Measurements from ENCODE around the gene FIGNL1.

The FIGNL1 gene

GRCh38 chr7:50474382-50475160 lies 24.4 kb upstream of the FIGNL1 start:
- Histone ChIP-seq H4K20me1 (no peaks in the 10 kb centered on the region), H3K4me3 (no peak overlapping the region), H3K9me3 (replicated peaks in 1 of 11) (no peaks in the 10 kb centered on the region), H3K4me2 (no peak overlapping the region), H3K36me3 (no peaks in the 10 kb centered on the region), H3K27me3 (no peaks in the 10 kb centered on the region), H3K4me1 (peaks cover 0 to 35% (median 21%) of the 10 kb centered on the region in 10 experiments; a peak in 15 of 20 replicates), H3K27ac (no peak overlapping the region), H3K9ac (no peak overlapping the region)
- TF ChIP-seq Cebpa-rat (IDR thresholded peaks at IDR 0.05), result no peak

GRCh38 chr7:50473531-50473930 lies 23.4 kb upstream of the FIGNL1 start:
- TF ChIP-seq Cebpa-rat (IDR thresholded peaks at IDR 0.05), result no peak
- peaks cover 0 to 38% (median 21%) of the 10 kb centered on the region in 10 experiments; a peak in 15 of 20 replicates for H3K4me1 ChIP-seq

GRCh38 chr7:50472427-50472826 lies 22.3 kb upstream of the FIGNL1 start:
- Histone ChIP-seq H3K4me1 (peaks cover 0 to 49% (median 29%) of the 10 kb centered on the region in 10 experiments; a peak in 15 of 20 replicates), H3K9me3 (replicated peaks in 1 of 11) (no peaks in the 10 kb centered on the region), H3K4me2 (peak overlapping the region in 1 of 11 experiments; percentile 61; a peak in 2 of 22 replicates), H3K4me3 (no peak overlapping the region), H4K20me1 (no peaks in the 10 kb centered on the region), H3K27ac (no peak overlapping the region), H3K9ac (no peak overlapping the region), H3K36me3 (no peaks in the 10 kb centered on the region), H3K27me3 (no peaks in the 10 kb centered on the region)
- TF ChIP-seq Cebpa-rat (IDR thresholded peaks at IDR 0.05), result no peak

More at GRCh38 chr7:50473531-50473930, 23.4 kb upstream of the FIGNL1 start:
- Histone ChIP-seq H3K4me2 (no peak overlapping the region), H3K36me3 (no peaks in the 10 kb centered on the region), H3K27me3 (no peaks in the 10 kb centered on the region), H3K27ac (no peak overlapping the region), H3K9me3 (replicated peaks in 1 of 11) (no peaks in the 10 kb centered on the region), H3K4me3 (no peak overlapping the region), H4K20me1 (no peaks in the 10 kb centered on the region), H3K9ac (no peak overlapping the region)

GRCh38 chr7:50471970-50472369 lies 21.8 kb upstream of the FIGNL1 start:
- Histone ChIP-seq H3K9ac (no peak overlapping the region), H4K20me1 (no peaks in the 10 kb centered on the region), H3K27me3 (no peaks in the 10 kb centered on the region), H3K4me3 (no peak overlapping the region), H3K36me3 (no peaks in the 10 kb centered on the region), H3K27ac (no peak overlapping the region), H3K4me2 (peak overlapping the region in 5 of 11 experiments; percentile 9 to 74 (median 61); a peak in 7 of 22 replicates), H3K9me3 (replicated peaks in 1 of 11) (no peaks in the 10 kb centered on the region), H3K4me1 (peaks cover 0 to 49% (median 29%) of the 10 kb centered on the region in 10 experiments; a peak in 15 of 20 replicates)
- no peak for TF ChIP-seq Cebpa-rat (IDR thresholded peaks at IDR 0.05)

- no peaks in the 10 kb centered on the region for H4K20me1 ChIP-seq
- H3K4me3 ChIP-seq, result no peak overlapping the region
- no peak overlapping the region for H3K27ac ChIP-seq
- H3K27me3 ChIP-seq, result no peaks in the 10 kb centered on the region
- peak overlapping the region in 9 of 11 experiments; percentile 20 to 76 (median 59); a peak in 17 of 22 replicates for H3K4me2 ChIP-seq
- no peak overlapping the region for H3K9ac ChIP-seq
- H3K9me3 ChIP-seq (replicated peaks in 1 of 11), result no peaks in the 10 kb centered on the region
- H3K4me1 ChIP-seq, result peaks cover 0 to 48% (median 29%) of the 10 kb centered on the region in 10 experiments; a peak in 15 of 20 replicates
- no peak for TF ChIP-seq Cebpa-rat (IDR thresholded peaks at IDR 0.05)
- H3K36me3 ChIP-seq, result no peaks in the 10 kb centered on the region
Observed at GRCh38 chr7:50470250-50471163, 20.4 kb upstream of the FIGNL1 start.

GRCh38 chr7:50469181-50469580 lies 19.0 kb upstream of the FIGNL1 start:
- no peaks in the 10 kb centered on the region for H3K27me3 ChIP-seq
- H3K4me1 ChIP-seq, result peaks cover 0 to 44% (median 29%) of the 10 kb centered on the region in 10 experiments; a peak in 15 of 20 replicates
- no peak overlapping the region for H3K27ac ChIP-seq
- H4K20me1 ChIP-seq, result no peaks in the 10 kb centered on the region
- H3K9me3 ChIP-seq (replicated peaks in 1 of 11), result no peaks in the 10 kb centered on the region
- no peak overlapping the region for H3K4me2 ChIP-seq
- H3K9ac ChIP-seq, result no peak overlapping the region
- TF ChIP-seq Cebpa-rat (IDR thresholded peaks at IDR 0.05), result no peak
- no peak overlapping the region for H3K4me3 ChIP-seq
- no peaks in the 10 kb centered on the region for H3K36me3 ChIP-seq

- H3K9me3 ChIP-seq (replicated peaks in 1 of 11), result no peaks in the 10 kb centered on the region
- 0 out of 22 replicates have a peak overlapping the region, but pooled peaks of 1 of the 11 experiments have one; percentile 47 for H3K9ac ChIP-seq
- no peaks in the 10 kb centered on the region for H4K20me1 ChIP-seq
- peak overlapping the region; percentile 32 to 77 (median 65) for H3K4me2 ChIP-seq
- peak overlapping the region in 2 of 10 experiments; percentile 22 to 35; a peak in 3 of 20 replicates for H3K4me3 ChIP-seq
- peaks cover 0 to 44% (median 29%) of the 10 kb centered on the region in 10 experiments; a peak in 15 of 20 replicates for H3K4me1 ChIP-seq
- H3K36me3 ChIP-seq, result no peaks in the 10 kb centered on the region
- H3K27me3 ChIP-seq, result no peaks in the 10 kb centered on the region
- no peak overlapping the region for H3K27ac ChIP-seq
- no peak for TF ChIP-seq Cebpa-rat (IDR thresholded peaks at IDR 0.05)
Observed at GRCh38 chr7:50467817-50468610, 17.9 kb upstream of the FIGNL1 start.

- no peak for TF ChIP-seq Cebpa-rat (IDR thresholded peaks at IDR 0.05)
- no peak overlapping the region for H3K9ac ChIP-seq
- no peak overlapping the region for H3K27ac ChIP-seq
- no peaks in the 10 kb centered on the region for H4K20me1 ChIP-seq
- H3K4me2 ChIP-seq, result no peak overlapping the region
- H3K27me3 ChIP-seq, result no peaks in the 10 kb centered on the region
- peaks cover 0 to 40% (median 29%) of the 10 kb centered on the region in 10 experiments; a peak in 15 of 20 replicates for H3K4me1 ChIP-seq
- no peaks in the 10 kb centered on the region for H3K36me3 ChIP-seq
- no peak overlapping the region for H3K4me3 ChIP-seq
- H3K9me3 ChIP-seq (replicated peaks in 1 of 11), result no peaks in the 10 kb centered on the region
Observed at GRCh38 chr7:50466815-50467585, 16.9 kb upstream of the FIGNL1 start.

Measured in BLaER1 treated with 17β-estradiol and CSF1 and Interleukin-3, amounts not matched to agents 10 nM and 100 nM (cell line).